Immature natural killer cell (primary cell): Measurements from ENCODE around the gene CGB3. TPM values are rescaled to one million over a fixed set of nuclear protein-coding genes. Genes with fewer than 3 reads are reported as not detected.

Experiments
- DNase-seq, 3 donors: peaks; one replicate each; pipeline ENCODE4 v3.0.0; 2022; ENCODE audit warnings: mixed read lengths in 1 of 3
- H3K27ac Mint-ChIP-seq, 6 donors: one replicate each; pipeline ENCODE4 v1.8.0; 2020; ENCODE audit warnings: mixed read lengths in 6 of 6, mild to moderate bottlenecking in 5 of 6, inconsistent platforms in 4 of 6, moderate library complexity in 3 of 6
- H3K27me3 Mint-ChIP-seq, 3 donors: one replicate each; pipeline ENCODE4 v1.8.0; 2020 to 2021; ENCODE audit warnings: low read depth in 3 of 3, mild to moderate bottlenecking in 3 of 3, mixed read lengths in 3 of 3, moderate library complexity in 3 of 3, inconsistent platforms in 1 of 3
- H3K36me3 Mint-ChIP-seq, 3 donors: one replicate each; pipeline ENCODE4 v1.8.0; 2020; ENCODE audit warnings: mixed read lengths in 3 of 3, inconsistent platforms in 2 of 3, mild to moderate bottlenecking in 2 of 3
- H3K4me1 Mint-ChIP-seq, 2 donors: one replicate each; pipeline ENCODE4 v1.8.0; 2020; ENCODE audit warnings: inconsistent platforms in 2 of 2, mild to moderate bottlenecking in 2 of 2, mixed read lengths in 2 of 2, moderate library complexity in 1 of 2
- H3K4me3 Mint-ChIP-seq, 5 donors: one replicate each; pipeline ENCODE4 v1.8.0; 2020; ENCODE audit warnings: mild to moderate bottlenecking in 5 of 5, mixed read lengths in 5 of 5, inconsistent platforms in 3 of 5, moderate library complexity in 3 of 5
- H3K9me3 Mint-ChIP-seq, 6 donors: one replicate each; pipeline ENCODE4 v1.8.0; 2020; ENCODE audit warnings: mild to moderate bottlenecking in 6 of 6, mixed read lengths in 6 of 6, inconsistent platforms in 4 of 6, moderate library complexity in 3 of 6
- polyA plus RNA-seq, 3 donors: library from polyadenylated mRNA; unstranded; fragments of 300-500 nt; fragmentation: Illumina TruSeq; gene quantifications; one replicate each; pipeline ENCODE4 v1.2.3, GENCODE V29; 2021

CGB3 gene
- polyA plus RNA-seq, 3 donors from 2014 or later: not detected

GRCh38 chr19:48982280-48982679 is 41.9 kb downstream of the CGB3 start:
- H3K27ac Mint-ChIP-seq: peak overlapping the region in 1 of 6 donors; percentile 45
- no peaks in the 10 kb centered on the region for H3K27me3 Mint-ChIP-seq
- no peak for DNase-seq
- peaks cover 4 to 15% (median 11%) of the 10 kb centered on the region in 3 donors for H3K36me3 Mint-ChIP-seq
- H3K9me3 Mint-ChIP-seq: no peaks in the 10 kb centered on the region
- no peak overlapping the region for H3K4me3 Mint-ChIP-seq
- H3K4me1 Mint-ChIP-seq: no peaks in the 10 kb centered on the region

GRCh38 chr19:48977061-48977460 is 47.1 kb downstream of the CGB3 start:
- Mint-ChIP-seq H3K36me3 (peaks cover 8 to 12% (median 9%) of the 10 kb centered on the region in 3 donors), H3K4me1 (no peaks in the 10 kb centered on the region), H3K27me3 (no peaks in the 10 kb centered on the region), H3K27ac (no peak overlapping the region), H3K9me3 (no peaks in the 10 kb centered on the region), H3K4me3 (no peak overlapping the region)
- DNase-seq: no peak

GRCh38 chr19:48975947-48976847 is 47.9 kb downstream of the CGB3 start:
- Mint-ChIP-seq H3K4me3 (no peak overlapping the region), H3K27ac (peak overlapping the region in 1 of 6 donors; percentile 20), H3K9me3 (no peaks in the 10 kb centered on the region), H3K27me3 (no peaks in the 10 kb centered on the region), H3K4me1 (no peaks in the 10 kb centered on the region), H3K36me3 (peaks cover 7 to 9% (median 8%) of the 10 kb centered on the region in 3 donors)
- DNase-seq: peak in 1 of 3 donors; percentile 30

Other genes starting within 250 kb of the CGB3 start
- gene BCAT2, start 213.3 kb downstream of the CGB3 start, polyA plus RNA-seq: 10 to 100 TPM; 18.0 to 21.3 (median 19.9) TPM
- not detected for gene HSD17B14, start 187.8 kb downstream of the CGB3 start, polyA plus RNA-seq
- gene PLEKHA4, start 155.7 kb downstream of the CGB3 start, polyA plus RNA-seq: 1 to 10 TPM; 3.0 to 5.9 (median 4.8) TPM
- 100 to 1,000 TPM in 1 of 3 donors, 10 to 100 TPM in 2; 41.7 to 149 (median 48.8) TPM for gene PPP1R15A, start 151.9 kb downstream of the CGB3 start, polyA plus RNA-seq
- not detected for gene TULP2, start 125.6 kb downstream of the CGB3 start, polyA plus RNA-seq
- gene NUCB1, start 124.0 kb downstream of the CGB3 start, polyA plus RNA-seq: 100 to 1,000 TPM in 1 of 3 donors, 10 to 100 TPM in 2; 76.7 to 219 (median 89.7) TPM
- gene DHDH, start 90.6 kb downstream of the CGB3 start, polyA plus RNA-seq: 1 to 10 TPM in 1 of 3 donors, not detected in 2; 1.3 TPM
- gene BAX, start 69.5 kb downstream of the CGB3 start, polyA plus RNA-seq: 100 to 1,000 TPM in 2 of 3 donors, 10 to 100 TPM in 1; 88.6 to 137 (median 106) TPM
- 1,000 to 10,000 TPM; 3,472 to 4,403 (median 4,065) TPM for gene FTL, start 59.0 kb downstream of the CGB3 start, polyA plus RNA-seq
- gene GYS1, start 31.0 kb downstream of the CGB3 start, polyA plus RNA-seq: 10 to 100 TPM; 16.0 to 40.3 (median 32.9) TPM
- gene RUVBL2, start 30.4 kb downstream of the CGB3 start, polyA plus RNA-seq: 10 to 100 TPM; 64.0 to 72.7 (median 64.2) TPM
- gene LHB, start 7.2 kb downstream of the CGB3 start, polyA plus RNA-seq: not detected
- gene CGB2, start 7.6 kb upstream of the CGB3 start, polyA plus RNA-seq: not detected
- gene CGB1, start 12.6 kb upstream of the CGB3 start, polyA plus RNA-seq: not detected
- gene CGB5, start 19.5 kb upstream of the CGB3 start, polyA plus RNA-seq: not detected
- not detected for gene CGB8, start 24.8 kb upstream of the CGB3 start, polyA plus RNA-seq
- not detected for gene CGB7, start 33.4 kb upstream of the CGB3 start, polyA plus RNA-seq
- not detected for gene NTF4, start 40.5 kb upstream of the CGB3 start, polyA plus RNA-seq
- not detected for gene KCNA7, start 48.4 kb upstream of the CGB3 start, polyA plus RNA-seq
- 10 to 100 TPM; 42.6 to 84.4 (median 48.8) TPM for gene SNRNP70, start 61.1 kb upstream of the CGB3 start, polyA plus RNA-seq
- 1 to 10 TPM; 3.2 to 6.9 (median 5.6) TPM for gene LIN7B, start 90.0 kb upstream of the CGB3 start, polyA plus RNA-seq
- gene C19orf73, start 94.8 kb upstream of the CGB3 start, polyA plus RNA-seq: 1 to 10 TPM; 2.6 to 5.5 (median 3.6) TPM
- under 1 TPM in 2 of 3 donors, not detected in 1; 0.07 to 0.58 TPM for gene PPFIA3, start 95.2 kb upstream of the CGB3 start, polyA plus RNA-seq
- gene HRC, start 131.1 kb upstream of the CGB3 start, polyA plus RNA-seq: not detected
- gene TRPM4, start 133.5 kb upstream of the CGB3 start, polyA plus RNA-seq: under 1 TPM in 1 of 3 donors, not detected in 2; 0.17 TPM